A375 (cell line): ENCODE measurements around the gene TMEM184C. TPM values are rescaled to one million over a fixed set of nuclear protein-coding genes. Genes with fewer than 3 reads are reported as not detected.

Experiments
- total RNA-seq: library from RNA; depleted of rRNA; stranded (reverse); fragments of >200 nt; shearing (Covaris generic); gene quantifications from 2 replicates; pipeline ENCODE4 v1.2.3, GENCODE V29; 2014; rRNA removed

The TMEM184C gene
- 12.7 and 16.4 TPM in 2 replicates for total RNA-seq

DNA sequence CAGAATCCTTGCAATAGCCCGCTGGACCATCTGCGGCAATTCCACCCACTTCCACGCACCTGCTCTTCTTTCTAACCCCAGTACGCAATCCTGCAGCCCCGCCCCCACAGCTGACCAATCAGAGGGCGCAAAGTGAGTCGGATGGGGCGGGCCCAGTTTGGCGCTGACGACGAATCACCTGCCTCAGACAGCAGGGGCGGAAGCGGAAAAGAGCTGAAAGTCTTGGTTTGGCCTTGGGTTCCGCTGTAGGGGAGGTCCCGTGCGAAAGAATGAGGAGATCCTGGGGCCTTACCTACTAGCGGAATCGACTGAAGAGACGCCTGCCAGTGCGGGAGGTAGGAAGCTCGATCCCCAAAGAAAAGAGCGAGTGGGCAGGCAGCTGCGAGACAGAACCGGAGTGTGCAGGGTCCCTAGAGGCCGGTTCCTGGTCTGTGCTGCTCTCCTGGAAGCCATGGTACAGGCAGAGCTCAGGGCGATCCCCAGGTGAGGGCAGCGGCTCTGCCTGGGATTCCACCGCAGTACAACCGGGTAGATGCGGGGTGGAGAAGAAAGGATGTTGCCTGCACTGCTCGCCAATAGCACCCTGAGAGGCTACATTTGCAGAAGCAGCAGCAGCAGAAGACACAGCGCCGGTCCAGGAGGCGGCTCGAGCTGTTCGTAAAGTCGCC, at the start of gene TMEM184C:
Gene TMEM184C (plus strand): TSS at position 225 of the 668 bp plus-strand sequence. CDS start 560 bp downstream, outside the sequence.

GRCh38 chr4:147683717-147684700, 66.8 kb downstream of the TMEM184C start, which contains the start of gene PRMT9:
Gene PRMT9, minus strand, starts transcription at chr4:147684163. Its CDS starts 176 bp downstream, at chr4:147683987.

Other genes with a start within 250 kb of the TMEM184C start
- 1.2 and 3.4 TPM in 2 replicates for gene EDNRA, start 136.3 kb upstream of the TMEM184C start, total RNA-seq
- gene PRMT9, start 66.8 kb downstream of the TMEM184C start, total RNA-seq, result 4.5 and 6.3 TPM in 2 replicates
- 10.9 and 15.5 TPM in 2 replicates for gene ARHGAP10, start 114.7 kb downstream of the TMEM184C start, total RNA-seq